GM06990 (cell line): ENCODE data around the gene IMPDH2.

Experiments
- DNase-seq: peaks from one replicate; pipeline ENCODE4 v3.0.0-alpha.2; 2011; ENCODE audit not compliant: insufficient read length; ENCODE audit errors: extremely low read depth
- H3K27me3 ChIP-seq: replicated peaks from 2 replicates; pipeline ENCODE4 v1.6.0; 2011; ENCODE audit warnings: low read length; ENCODE audit not compliant: control insufficient read depth, insufficient read depth
- H3K36me3 ChIP-seq: 2 replicates; pipeline ENCODE4 v1.5.1; 2011; ENCODE audit warnings: low read length; ENCODE audit not compliant: control insufficient read depth, insufficient read depth
- H3K4me3 ChIP-seq: replicated peaks from 2 replicates; pipeline ENCODE4 v1.5.1; 2011; ENCODE audit warnings: low read depth, mild to moderate bottlenecking, control low read depth, low read length
- TF ChIP-seq, protein P1 (sequence below): IDR thresholded peaks from 2 replicates; pipeline ENCODE4 v1.5.1; 2011; ENCODE audit warnings: low read length, control low read depth, mild to moderate bottlenecking, inconsistent platforms; ENCODE audit not compliant: insufficient read depth, poor library complexity, severe bottlenecking

Gene IMPDH2

DNA sequence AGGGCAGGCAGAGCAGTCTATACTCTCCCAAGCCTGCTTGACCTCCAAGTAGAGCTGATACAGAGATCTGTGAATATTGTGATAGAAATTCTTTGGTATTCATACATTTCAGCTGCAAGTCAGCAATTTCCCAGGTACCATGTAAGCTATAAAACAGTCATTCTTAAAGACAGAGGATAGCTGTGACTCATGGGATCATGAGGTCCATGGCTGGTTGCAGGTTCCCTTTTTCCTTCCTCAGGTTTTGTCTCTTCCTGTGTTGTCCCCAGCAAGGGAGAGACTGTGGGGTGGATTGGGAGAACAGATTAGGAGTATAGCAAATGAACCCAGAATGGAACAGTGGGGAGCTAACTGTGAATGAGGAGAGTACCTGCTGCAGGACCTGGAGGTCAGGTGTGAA, 44.5 kb downstream of the IMPDH2 start:
- no peak for DNase-seq
- Histone ChIP-seq H3K4me3 (no peak overlapping the region), H3K27me3 (no peaks in the 10 kb centered on the region), H3K36me3 (peaks cover 24% of the 10 kb centered on the region)
- TF ChIP-seq, protein P1, sequence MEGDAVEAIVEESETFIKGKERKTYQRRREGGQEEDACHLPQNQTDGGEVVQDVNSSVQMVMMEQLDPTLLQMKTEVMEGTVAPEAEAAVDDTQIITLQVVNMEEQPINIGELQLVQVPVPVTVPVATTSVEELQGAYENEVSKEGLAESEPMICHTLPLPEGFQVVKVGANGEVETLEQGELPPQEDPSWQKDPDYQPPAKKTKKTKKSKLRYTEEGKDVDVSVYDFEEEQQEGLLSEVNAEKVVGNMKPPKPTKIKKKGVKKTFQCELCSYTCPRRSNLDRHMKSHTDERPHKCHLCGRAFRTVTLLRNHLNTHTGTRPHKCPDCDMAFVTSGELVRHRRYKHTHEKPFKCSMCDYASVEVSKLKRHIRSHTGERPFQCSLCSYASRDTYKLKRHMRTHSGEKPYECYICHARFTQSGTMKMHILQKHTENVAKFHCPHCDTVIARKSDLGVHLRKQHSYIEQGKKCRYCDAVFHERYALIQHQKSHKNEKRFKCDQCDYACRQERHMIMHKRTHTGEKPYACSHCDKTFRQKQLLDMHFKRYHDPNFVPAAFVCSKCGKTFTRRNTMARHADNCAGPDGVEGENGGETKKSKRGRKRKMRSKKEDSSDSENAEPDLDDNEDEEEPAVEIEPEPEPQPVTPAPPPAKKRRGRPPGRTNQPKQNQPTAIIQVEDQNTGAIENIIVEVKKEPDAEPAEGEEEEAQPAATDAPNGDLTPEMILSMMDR = no peak

DNA sequence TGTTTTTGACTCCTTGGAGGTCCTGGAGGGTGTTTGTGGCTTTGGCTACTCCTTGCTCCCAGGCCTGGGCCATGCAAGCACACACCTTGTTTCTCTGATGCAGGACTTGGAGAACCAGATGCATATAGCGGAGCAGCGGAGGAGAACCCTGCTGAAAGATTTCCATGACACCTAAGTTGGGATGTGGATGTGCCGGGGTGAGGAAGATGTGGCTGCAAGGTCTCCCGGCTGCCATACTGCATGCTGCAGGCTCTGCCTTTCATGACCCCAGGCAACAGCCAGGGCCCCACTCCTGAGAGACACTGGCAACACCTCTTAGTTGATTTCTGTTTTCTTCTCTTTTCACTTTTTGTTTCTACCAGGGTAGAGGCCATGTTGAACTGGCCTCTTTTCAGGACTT, 46.1 kb downstream of the IMPDH2 start:
- H3K36me3 ChIP-seq = peaks cover 30% of the 10 kb centered on the region
- TF ChIP-seq, protein P1 = no peak

DNA sequence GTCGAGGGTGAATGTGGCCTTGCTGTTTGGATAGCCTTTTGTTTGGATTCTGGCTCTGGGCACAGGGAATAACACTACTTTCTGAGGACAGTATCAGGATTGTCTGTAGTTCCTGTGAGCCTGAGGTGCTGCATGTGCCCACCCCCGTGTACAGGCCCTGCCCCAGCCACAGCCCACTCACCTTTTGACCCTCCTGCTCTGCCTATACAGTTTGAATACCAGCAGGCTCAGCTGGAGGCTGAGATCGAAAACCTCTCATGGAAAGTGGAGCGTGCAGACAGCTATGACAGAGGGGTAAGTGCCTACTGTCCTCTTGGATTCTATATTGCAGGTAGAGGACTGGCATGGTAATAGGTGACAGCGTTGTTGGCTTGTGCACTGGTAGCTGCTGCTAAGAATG, 46.5 kb downstream of the IMPDH2 start:
- Histone ChIP-seq H3K36me3 (peaks cover 31% of the 10 kb centered on the region), H3K27me3 (no peaks in the 10 kb centered on the region), H3K4me3 (no peak overlapping the region)
- DNase-seq = no peak
- TF ChIP-seq, protein P1 = no peak

More for the DNA sequence above, 46.1 kb downstream of the IMPDH2 start:
- Histone ChIP-seq H3K27me3 (no peaks in the 10 kb centered on the region), H3K4me3 (no peak overlapping the region)
- no peak for DNase-seq

- no peak for DNase-seq
- H3K4me3 ChIP-seq = no peak overlapping the region
- H3K27me3 ChIP-seq = no peaks in the 10 kb centered on the region
- TF ChIP-seq, protein P1 = no peak
- peaks cover 34% of the 10 kb centered on the region for H3K36me3 ChIP-seq
Observed at GRCh38 chr3:48982016-48982415, 47.2 kb downstream of the IMPDH2 start.

- TF ChIP-seq, protein P1 = no peak
- no peaks in the 10 kb centered on the region for H3K27me3 ChIP-seq
- DNase-seq = no peak
- peaks cover 30% of the 10 kb centered on the region for H3K36me3 ChIP-seq
- H3K4me3 ChIP-seq = no peak overlapping the region
Observed at GRCh38 chr3:48980295-48980694, 48.9 kb downstream of the IMPDH2 start.

DNA sequence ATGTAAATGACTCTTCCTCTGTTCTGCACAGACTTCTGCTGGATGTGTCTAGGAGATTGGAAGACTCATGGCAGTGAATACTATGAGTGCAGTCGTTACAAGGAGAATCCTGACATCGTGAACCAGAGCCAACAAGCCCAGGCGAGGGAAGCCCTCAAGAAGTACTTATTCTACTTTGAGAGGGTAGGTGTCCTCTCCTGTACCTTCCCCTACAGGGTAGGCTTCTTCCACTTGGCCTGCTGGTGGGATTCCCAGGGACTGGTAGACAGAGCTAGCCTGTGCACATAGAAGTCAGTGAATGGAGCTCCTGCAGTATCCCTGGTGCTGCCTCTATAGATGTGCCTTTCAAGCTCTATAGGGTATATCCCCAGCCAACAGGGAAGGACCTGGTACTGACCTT, 49.7 kb downstream of the IMPDH2 start:
- Histone ChIP-seq H3K36me3 (peaks cover 30% of the 10 kb centered on the region), H3K4me3 (no peak overlapping the region), H3K27me3 (no peaks in the 10 kb centered on the region)
- DNase-seq = no peak
- TF ChIP-seq, protein P1 = no peak
